Measurements from ENCODE around the gene TBXAS1. TPM values are rescaled to one million over a fixed set of nuclear protein-coding genes. Genes with fewer than 3 reads are reported as not detected.

The TBXAS1 gene
- total and polyA plus RNA-seq, 11 donors = 2.0 to 32.0 (median 4.7) TPM

GRCh38 chr7:139949629-139950028, 120.6 kb downstream of the TBXAS1 start:
- no peak for DNase-seq
- Histone ChIP-seq H3K4me1 (no peaks in the 10 kb centered on the region), H3K36me3 (no peaks in the 10 kb centered on the region), H3K27ac (no peak overlapping the region), H3K9me3 (peaks cover 0 to 21% (median 2%) of the 10 kb centered on the region in 12 donors), H3K4me3 (no peak overlapping the region), H3K27me3 (peaks cover 0 to 4% (median 0%) of the 10 kb centered on the region in 9 donors)
- intact Hi-C loops (cut with DNase I) = no loop called here
- WGBS, 4 donors = 94 to 96% (median 95%) methylated on average over 3 of the region's 3 CpGs
- ATAC-seq = no peak
- no peak for TF ChIP-seq POLR2A (IDR thresholded peaks at IDR 0.05)
- no peak for TF ChIP-seq CTCF (IDR thresholded peaks at IDR 0.05)

- Histone ChIP-seq H3K27me3 (no peaks in the 10 kb centered on the region), H3K27ac (no peak overlapping the region), H3K9me3 (peaks cover 0 to 14% (median 0%) of the 10 kb centered on the region in 12 donors), H3K36me3 (no peaks in the 10 kb centered on the region), H3K4me1 (no peaks in the 10 kb centered on the region), H3K4me3 (no peak overlapping the region)
- no peak for ATAC-seq
- no peak for DNase-seq
- intact Hi-C loops (cut with DNase I) = no loop called here
- TF ChIP-seq CTCF (IDR thresholded peaks at IDR 0.05) (no peak), POLR2A (IDR thresholded peaks at IDR 0.05) (no peak)
- WGBS, 4 donors = 87 to 96% (median 88%) methylated on average over 10 of the region's 10 CpGs
These were observed 121.9 kb downstream of the TBXAS1 start for GRCh38 chr7:139950881-139951525.

- peaks cover 0 to 12% (median 0%) of the 10 kb centered on the region in 9 donors for H3K36me3 ChIP-seq
- no peak overlapping the region for H3K27ac ChIP-seq
- 86 to 87% (median 86%) methylated on average over 7 of the region's 7 CpGs for WGBS, 4 donors
- TF ChIP-seq POLR2A (IDR thresholded peaks at IDR 0.05) = no peak
- no peak for TF ChIP-seq CTCF (IDR thresholded peaks at IDR 0.05)
- no peak for ATAC-seq
- no peak overlapping the region for H3K4me3 ChIP-seq
- no peak for DNase-seq
- no peaks in the 10 kb centered on the region for H3K27me3 ChIP-seq
- no peaks in the 10 kb centered on the region for H3K4me1 ChIP-seq
- H3K9me3 ChIP-seq = peaks cover 0 to 2% (median 0%) of the 10 kb centered on the region in 12 donors
- intact Hi-C loops (cut with DNase I) = no loop called here
These were observed 124.2 kb downstream of the TBXAS1 start for GRCh38 chr7:139953229-139953628.

- no peak for ATAC-seq
- no peak overlapping the region for H3K4me3 ChIP-seq
- DNase-seq = no peak
- H3K27me3 ChIP-seq = no peaks in the 10 kb centered on the region
- no peak overlapping the region for H3K27ac ChIP-seq
- 90 to 95% (median 92%) methylated on average over 14 to 17 of the region's 17 CpGs for WGBS, 4 donors
- TF ChIP-seq POLR2A (IDR thresholded peaks at IDR 0.05) = no peak
- TF ChIP-seq CTCF (IDR thresholded peaks at IDR 0.05) = no peak
- intact Hi-C loops (cut with DNase I) = no loop called here
- H3K36me3 ChIP-seq = peaks cover 0 to 22% (median 0%) of the 10 kb centered on the region in 9 donors
- no peaks in the 10 kb centered on the region for H3K4me1 ChIP-seq
- H3K9me3 ChIP-seq = no peaks in the 10 kb centered on the region
These were observed 126.2 kb downstream of the TBXAS1 start for GRCh38 chr7:139955109-139955820.

All from heart left ventricle (tissue), 16 donors.